Hepatocyte (in vitro differentiated cells): ENCODE measurements around the gene ADCY4. TPM values are rescaled to one million over a fixed set of nuclear protein-coding genes. Genes with fewer than 3 reads are reported as not detected.

Experiments used
- DNase-seq: peaks from one replicate; pipeline ENCODE4 v3.0.0-alpha.2; 2016; ENCODE audit warnings: low spot score
- H2AFZ ChIP-seq: fragments of 200-600 bp; sonication (generic); 2 replicates; pipeline ENCODE4 v1.6.0; 2016; ENCODE audit warnings: antibody characterized with exemption, mild to moderate bottlenecking
- H3K27ac ChIP-seq: fragments of 200-600 bp; sonication (generic); 2 replicates; pipeline ENCODE4 v1.5.1; 2016; ENCODE audit warnings: mild to moderate bottlenecking
- H3K27me3 ChIP-seq: fragments of 200-600 bp; sonication (generic); 2 replicates; pipeline ENCODE4 v1.6.1; 2016
- H3K36me3 ChIP-seq: fragments of 200-600 bp; sonication (generic); replicated peaks from 2 replicates; pipeline ENCODE4 v1.5.1; 2016; ENCODE audit warnings: low read depth; ENCODE audit not compliant: insufficient read depth
- H3K4me1 ChIP-seq: fragments of 200-600 bp; sonication (generic); 2 replicates; pipeline ENCODE4 v1.5.1; 2016; ENCODE audit warnings: mild to moderate bottlenecking, moderate library complexity; ENCODE audit not compliant: insufficient read depth
- H3K4me2 ChIP-seq: fragments of 200-600 bp; sonication (generic); 2 replicates; pipeline ENCODE4 v1.6.0; 2016
- H3K4me3 ChIP-seq: fragments of 200-600 bp; sonication (generic); 2 replicates; pipeline ENCODE4 v1.5.1; 2016; ENCODE audit warnings: mild to moderate bottlenecking
- H3K79me2 ChIP-seq: fragments of 200-600 bp; sonication (generic); 2 replicates; pipeline ENCODE4 v1.6.0; 2017; ENCODE audit warnings: mild to moderate bottlenecking
- H3K9me2 ChIP-seq: fragments of 200-600 bp; sonication (generic); replicated peaks from 2 replicates; pipeline ENCODE4 v1.6.0; 2017; ENCODE audit warnings: mild to moderate bottlenecking; ENCODE audit not compliant: insufficient read depth
- H3K9me3 ChIP-seq: fragments of 200-600 bp; sonication (generic); 2 replicates; pipeline ENCODE4 v1.5.1; 2016; ENCODE audit warnings: low read depth, mild to moderate bottlenecking
- H4K20me1 ChIP-seq: fragments of 200-600 bp; sonication (generic); 2 replicates; pipeline ENCODE4 v1.6.0; 2016; ENCODE audit warnings: mild to moderate bottlenecking; ENCODE audit not compliant: insufficient read depth, poor library complexity, severe bottlenecking
- EZH2 ChIP-seq: fragments of 200-600 bp; sonication (generic); IDR thresholded peaks from 2 replicates; pipeline ENCODE4 v1.6.1; 2016; ENCODE audit warnings: antibody characterized with exemption, mild to moderate bottlenecking, borderline replicate concordance
- EZH2phosphoT487 ChIP-seq: fragments of 200-600 bp; sonication (generic); IDR thresholded peaks from one replicate; pipeline ENCODE4 v1.6.1; 2018; ENCODE audit warnings: antibody characterized with exemption, mild to moderate bottlenecking, low read depth, moderate library complexity; ENCODE audit not compliant: unreplicated experiment, severe bottlenecking
- WGBS: methylation state at CpG from one replicate; pipeline ENCODE4 v1.1.6; 2016; ENCODE audit warnings: low lambda C conversion rate; ENCODE audit errors: missing lambda C conversion rate; 5-methylcytosine and 5-hydroxymethylcytosine counted together
- polyA plus RNA-seq: library from polyadenylated mRNA; unstranded; fragments of >200 nt; fragmentation: Nextera tagmentation; extraction: Ambion mirVana; gene quantifications from 2 replicates; pipeline ENCODE4 v1.2.1, GENCODE V29; 2016
- total RNA-seq: library from RNA; depleted of rRNA; stranded (reverse); fragments of >200 nt; gene quantifications from 2 replicates; pipeline ENCODE4 v1.2.3, GENCODE V29; 2014
- TF ChIP-seq, protein P1 (sequence below): fragments of 200-600 bp; sonication (generic); IDR thresholded peaks from 2 replicates; pipeline ENCODE4 v1.5.1; 2016; ENCODE audit warnings: antibody characterized with exemption, mild to moderate bottlenecking; ENCODE audit not compliant: poor library complexity

The ADCY4 gene
- total and polyA plus RNA-seq, 2 experiments from 2014 or later, result 0.63 to 1.3 TPM

DNA sequence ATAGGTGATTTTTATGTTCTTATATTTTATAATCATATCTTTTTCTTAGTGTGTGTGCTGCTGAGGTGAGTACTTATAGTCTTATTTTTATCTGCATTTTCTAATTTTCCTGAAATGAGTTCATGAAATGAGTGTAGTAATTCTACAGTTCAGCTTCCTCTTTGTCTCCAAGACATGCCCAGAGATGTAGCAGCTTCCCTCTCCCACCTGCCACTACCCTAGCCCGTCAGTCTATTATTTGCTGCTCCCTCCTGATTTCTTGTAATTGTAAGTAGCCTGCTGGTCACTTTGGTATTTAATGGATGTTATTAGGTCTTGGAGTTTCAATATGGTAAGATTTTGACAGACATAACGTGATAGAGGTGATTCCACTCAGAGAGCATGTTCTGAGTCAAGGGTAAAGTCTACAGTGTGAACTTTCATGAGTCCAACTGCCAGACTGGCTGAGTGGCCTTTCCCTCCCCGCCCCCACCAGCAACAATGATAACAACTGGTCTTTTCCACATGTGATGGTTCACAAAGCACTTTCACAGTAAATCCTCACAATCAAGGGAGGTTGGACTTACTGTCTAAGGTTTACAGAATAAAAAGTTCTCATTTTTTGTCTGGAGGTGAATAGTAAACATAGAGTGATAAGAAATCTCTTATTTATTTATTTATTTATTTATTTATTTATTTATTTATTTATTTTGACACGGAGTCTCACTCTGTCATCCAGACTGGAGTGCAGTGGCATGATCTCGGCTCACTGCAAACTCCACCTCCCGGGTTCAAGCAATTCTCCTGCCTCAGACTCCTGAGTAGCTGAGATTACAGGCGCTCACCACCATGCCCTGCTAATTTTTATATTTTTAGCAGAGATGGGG, 9.2 kb upstream of the ADCY4 start:
- WGBS, result 66% methylated on average over 7 of the region's 7 CpGs
- Histone ChIP-seq H3K9me2 (no peaks in the 10 kb centered on the region), H2AFZ (no peak overlapping the region), H3K36me3 (no peaks in the 10 kb centered on the region), H3K79me2 (no peaks in the 10 kb centered on the region), H3K9me3 (no peaks in the 10 kb centered on the region), H3K27ac (no peak overlapping the region), H3K27me3 (peaks cover 20% of the 10 kb centered on the region), H3K4me3 (no peak overlapping the region), H4K20me1 (no peaks in the 10 kb centered on the region), H3K4me1 (peaks cover 7% of the 10 kb centered on the region), H3K4me2 (no peak overlapping the region)
- TF ChIP-seq EZH2phosphoT487 (no peak), EZH2 (no peak)
- TF ChIP-seq, protein P1, sequence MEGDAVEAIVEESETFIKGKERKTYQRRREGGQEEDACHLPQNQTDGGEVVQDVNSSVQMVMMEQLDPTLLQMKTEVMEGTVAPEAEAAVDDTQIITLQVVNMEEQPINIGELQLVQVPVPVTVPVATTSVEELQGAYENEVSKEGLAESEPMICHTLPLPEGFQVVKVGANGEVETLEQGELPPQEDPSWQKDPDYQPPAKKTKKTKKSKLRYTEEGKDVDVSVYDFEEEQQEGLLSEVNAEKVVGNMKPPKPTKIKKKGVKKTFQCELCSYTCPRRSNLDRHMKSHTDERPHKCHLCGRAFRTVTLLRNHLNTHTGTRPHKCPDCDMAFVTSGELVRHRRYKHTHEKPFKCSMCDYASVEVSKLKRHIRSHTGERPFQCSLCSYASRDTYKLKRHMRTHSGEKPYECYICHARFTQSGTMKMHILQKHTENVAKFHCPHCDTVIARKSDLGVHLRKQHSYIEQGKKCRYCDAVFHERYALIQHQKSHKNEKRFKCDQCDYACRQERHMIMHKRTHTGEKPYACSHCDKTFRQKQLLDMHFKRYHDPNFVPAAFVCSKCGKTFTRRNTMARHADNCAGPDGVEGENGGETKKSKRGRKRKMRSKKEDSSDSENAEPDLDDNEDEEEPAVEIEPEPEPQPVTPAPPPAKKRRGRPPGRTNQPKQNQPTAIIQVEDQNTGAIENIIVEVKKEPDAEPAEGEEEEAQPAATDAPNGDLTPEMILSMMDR, result no peak
- DNase-seq, result peak; percentile 78

GRCh38 chr14:24342889-24343288, 8.0 kb upstream of the ADCY4 start:
- Histone ChIP-seq H3K4me1 (peaks cover 7% of the 10 kb centered on the region), H3K9me2 (no peaks in the 10 kb centered on the region), H3K9me3 (no peaks in the 10 kb centered on the region), H3K4me3 (no peak overlapping the region), H3K27me3 (peaks cover 22% of the 10 kb centered on the region), H3K27ac (no peak overlapping the region), H2AFZ (no peak overlapping the region), H4K20me1 (no peaks in the 10 kb centered on the region), H3K79me2 (no peaks in the 10 kb centered on the region), H3K36me3 (no peaks in the 10 kb centered on the region), H3K4me2 (no peak overlapping the region)
- DNase-seq, result no peak
- TF ChIP-seq EZH2phosphoT487 (no peak), EZH2 (no peak)
- TF ChIP-seq, protein P1, result no peak
- 95% methylated on average over 4 of the region's 4 CpGs for WGBS

DNA sequence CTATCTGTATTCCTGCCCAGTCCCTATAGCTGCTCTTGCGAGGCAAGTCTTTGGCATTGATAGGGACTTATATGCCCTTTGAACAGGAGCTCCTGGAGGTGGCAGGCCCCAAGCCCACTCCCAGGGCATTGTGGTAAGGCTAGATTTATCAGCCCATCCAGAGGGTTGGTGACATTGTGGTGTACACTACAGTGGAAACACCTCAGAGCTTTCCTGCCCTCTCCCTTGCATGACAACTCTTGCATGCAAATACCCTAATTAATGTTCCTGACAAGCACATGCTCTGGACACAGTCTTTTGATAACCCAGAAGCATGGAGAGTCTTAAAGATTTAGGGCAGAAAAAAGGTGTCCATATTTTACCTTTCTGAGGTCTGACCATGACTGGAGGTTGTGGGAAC, 5.7 kb upstream of the ADCY4 start:
- Histone ChIP-seq H3K4me2 (no peak overlapping the region), H3K4me1 (peaks cover 7% of the 10 kb centered on the region), H3K4me3 (no peak overlapping the region), H3K27ac (no peak overlapping the region), H3K27me3 (peaks cover 36% of the 10 kb centered on the region), H2AFZ (no peak overlapping the region), H3K9me2 (no peaks in the 10 kb centered on the region), H3K36me3 (no peaks in the 10 kb centered on the region), H3K9me3 (no peaks in the 10 kb centered on the region), H4K20me1 (no peaks in the 10 kb centered on the region), H3K79me2 (no peaks in the 10 kb centered on the region)
- no peak for TF ChIP-seq EZH2phosphoT487
- no peak for TF ChIP-seq EZH2
- TF ChIP-seq, protein P1, result no peak
- 85% methylated on average over 1 of the region's 1 CpG for WGBS
- DNase-seq, result no peak
